Measurements from ENCODE around the gene PJVK. TPM values are rescaled to one million over a fixed set of nuclear protein-coding genes. Genes with fewer than 3 reads are reported as not detected.

Gene PJVK
- total and polyA plus RNA-seq, 2 of the 13 experiments (the other 11 are each of a cell fraction or from before 2014, with no cell fraction given) = 1.2 to 2.6 TPM

GRCh38 chr2:178413472-178414265, 37.5 kb upstream of the PJVK start (continued):
- no peak for TF ChIP-seq PRDM15 (CRISPR knock-in tag; IDR thresholded peaks at IDR 0.05)
- no peak for TF ChIP-seq SCMH1 (CRISPR knock-in tag; IDR thresholded peaks at IDR 0.05; ENCODE audit: borderline replicate concordance)
- no peak for TF ChIP-seq MED1 (CRISPR knock-in tag; IDR thresholded peaks at IDR 0.05)
- no peak for TF ChIP-seq ZNF235 (CRISPR knock-in tag; IDR thresholded peaks at IDR 0.05; ENCODE audit: borderline replicate concordance)
- TF ChIP-seq SNAPC5 (CRISPR knock-in tag; IDR thresholded peaks at IDR 0.05; ENCODE audit: borderline replicate concordance) = no peak
- no peak for TF ChIP-seq ZNF800 (CRISPR knock-in tag; IDR thresholded peaks at IDR 0.05)
- no peak for TF ChIP-seq ZNF564 (CRISPR knock-in tag; IDR thresholded peaks at IDR 0.05)
- no peak for TF ChIP-seq ZFP36 (IDR thresholded peaks at IDR 0.05; ENCODE audit: borderline replicate concordance, low read depth, low read length, partially characterized antibody)
- no peak for TF ChIP-seq BRF2 (CRISPR knock-in tag; IDR thresholded peaks at IDR 0.05)
- TF ChIP-seq ZNF207 (IDR thresholded peaks at IDR 0.05; ENCODE audit: borderline replicate concordance) = no peak
- TF ChIP-seq ZFP82 (CRISPR knock-in tag; IDR thresholded peaks at IDR 0.05; ENCODE audit: borderline replicate concordance) = no peak
- no peak for TF ChIP-seq ZNF362 (CRISPR knock-in tag; IDR thresholded peaks at IDR 0.05; ENCODE audit: borderline replicate concordance)
- TF ChIP-seq SAP130 (CRISPR knock-in tag; IDR thresholded peaks at IDR 0.05; ENCODE audit: low read depth) = peak; percentile 49; the same call in 1 of the 2 replicates
- TF ChIP-seq CBFB (CRISPR knock-in tag; IDR thresholded peaks at IDR 0.05) = no peak
- no peak for TF ChIP-seq ZNF12 (CRISPR knock-in tag; IDR thresholded peaks at IDR 0.05)
- TF ChIP-seq MAFF (IDR thresholded peaks at IDR 0.05; ENCODE audit: low read depth, low read length) = no peak
- TF ChIP-seq HOMEZ (CRISPR knock-in tag; IDR thresholded peaks at IDR 0.05; ENCODE audit: low read depth) = no peak
- no peak for TF ChIP-seq JARID2 (CRISPR knock-in tag; IDR thresholded peaks at IDR 0.05; ENCODE audit: insufficient replicate concordance)
- TF ChIP-seq GATAD1 (CRISPR knock-in tag; IDR thresholded peaks at IDR 0.05) = peak; percentile 47; the same call in 1 of the 2 replicates
- no peak for TF ChIP-seq SNRNP70 (IDR thresholded peaks at IDR 0.05; ENCODE audit: low read depth, low read length)
